HFFc6 (cell line): ENCODE measurements around the gene FHIP1B. TPM values are rescaled to one million over a fixed set of nuclear protein-coding genes. Genes with fewer than 3 reads are reported as not detected.
A peak's percentile ranks its signal among the peaks of the same experiment; 100 is the strongest.
"Not testable (repeated sequence)": the region's sequence is repeated elsewhere in the genome, so short reads cannot be mapped to it uniquely, and the experiment has no call there.

ENCODE experiments used
- DNase-seq: peaks from one replicate; pipeline ENCODE4 v3.0.0-alpha.2; 2018
- H3K27ac Mint-ChIP-seq: 2 replicates; pipeline ENCODE4 v1.8.0; 2020; ENCODE audit warnings: mild to moderate bottlenecking, mixed read lengths
- H3K27me3 Mint-ChIP-seq: 2 replicates; pipeline ENCODE4 v1.8.0; 2021; ENCODE audit warnings: mild to moderate bottlenecking, moderate library complexity, mixed read lengths; ENCODE audit not compliant: insufficient read depth
- H3K36me3 Mint-ChIP-seq: 2 replicates; pipeline ENCODE4 v1.8.0; 2021; ENCODE audit warnings: low read depth, mixed read lengths
- H3K4me1 Mint-ChIP-seq: 2 replicates; pipeline ENCODE4 v1.8.0; 2020; ENCODE audit warnings: low read depth, mixed read lengths
- H3K4me3 Mint-ChIP-seq: 2 replicates; pipeline ENCODE4 v1.8.0; 2020; ENCODE audit warnings: mild to moderate bottlenecking, moderate library complexity, mixed read lengths
- H3K9me3 Mint-ChIP-seq: 2 replicates; pipeline ENCODE4 v1.8.0; 2020; ENCODE audit warnings: mild to moderate bottlenecking, mixed read lengths
- CTCF ChIP-seq: fragments of 200-600 bp; sonication (generic); IDR thresholded peaks from 2 replicates; pipeline ENCODE4 v1.5.0; 2021; ENCODE audit warnings: antibody characterized with exemption, mild to moderate bottlenecking
- total RNA-seq, 6 experiments: library from RNA; stranded (reverse); fragmentation: NEBNext Ultra II Directional; extraction: Animal tissue kit (Norgen Biotek cat#: 25700); gene quantifications; 2 replicates in 1 of 6; 3 replicates in 5 of 6; pipeline ENCODE4 v1.2.3, GENCODE V29; 2021

FHIP1B gene
- total RNA-seq, 6 experiments from 2014 or later = 12.7 to 15.6 (median 14.7) TPM

DNA sequence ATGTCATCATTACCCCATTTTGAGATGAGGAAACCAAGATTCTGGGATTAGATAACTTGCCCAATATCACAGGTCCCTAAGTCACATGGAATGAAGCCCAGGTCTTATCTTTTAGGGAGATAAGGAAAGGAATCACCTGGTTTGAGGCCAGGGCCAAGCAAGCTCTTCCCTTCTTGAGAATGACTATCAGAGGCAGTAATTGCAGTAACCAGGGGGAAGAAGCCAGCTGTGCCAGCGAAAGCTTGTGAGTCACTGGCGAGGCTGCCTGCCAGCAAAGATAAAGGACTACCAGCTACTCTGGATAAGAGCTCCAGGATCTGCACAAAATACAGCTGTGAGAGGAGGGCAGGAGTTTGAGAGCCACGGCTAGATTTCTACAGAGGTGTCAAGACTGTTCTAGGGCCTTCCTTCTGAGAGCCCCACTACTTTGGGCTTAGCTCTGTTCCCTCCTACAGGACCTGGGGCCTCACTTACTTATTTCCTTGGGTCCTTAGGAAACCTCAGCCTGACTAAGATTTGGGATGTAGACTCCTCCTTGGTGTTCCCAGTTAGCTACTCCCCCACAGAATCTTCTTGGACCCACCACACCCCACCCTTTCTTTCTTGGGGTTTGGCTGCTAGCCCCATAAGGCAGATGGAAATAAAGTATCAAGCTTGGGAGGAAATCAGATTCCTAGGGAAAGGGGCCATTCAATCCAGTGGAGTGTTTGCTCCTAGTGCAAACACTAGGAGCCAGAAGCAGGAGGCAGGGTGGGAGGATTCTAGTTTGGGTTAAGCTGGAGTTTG is 15.5 kb upstream of the FHIP1B start:
- H3K27ac Mint-ChIP-seq = no peak overlapping the region
- TF ChIP-seq CTCF = no peak

DNA sequence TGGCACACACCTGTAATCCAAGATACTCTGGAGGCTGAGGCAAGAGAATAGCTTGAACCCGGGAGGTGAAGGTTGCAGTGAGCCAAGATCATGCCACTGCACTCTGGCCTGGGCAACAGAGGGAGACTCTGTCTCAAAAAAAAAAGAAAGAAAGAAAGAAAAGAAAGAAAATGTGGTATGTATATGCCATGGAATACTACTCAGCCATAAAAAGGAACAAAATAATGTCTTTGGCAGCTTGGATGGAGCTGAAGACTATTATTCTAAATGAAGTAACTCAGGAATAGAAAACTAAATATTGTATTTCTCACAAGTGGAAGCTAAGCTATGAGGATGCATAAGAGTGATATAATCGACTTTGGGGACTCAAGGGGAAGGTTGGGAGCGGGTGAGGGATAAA is 14.5 kb upstream of the FHIP1B start:
- H3K27ac Mint-ChIP-seq, DNase-seq, H3K36me3 Mint-ChIP-seq, H3K4me1 Mint-ChIP-seq, H3K27me3 Mint-ChIP-seq, H3K9me3 Mint-ChIP-seq, H3K4me3 Mint-ChIP-seq: not testable (repeated sequence)

More for the DNA sequence above, 15.5 kb upstream of the FHIP1B start:
- Mint-ChIP-seq H3K9me3 (no peaks in the 10 kb centered on the region), H3K4me3 (no peak overlapping the region), H3K4me1 (peaks cover 9% of the 10 kb centered on the region; the same call in 1 of the 2 replicates), H3K27me3 (no peaks in the 10 kb centered on the region; the same call in 1 of the 2 replicates), H3K36me3 (no peaks in the 10 kb centered on the region)
- DNase-seq = peak; percentile 75

DNA sequence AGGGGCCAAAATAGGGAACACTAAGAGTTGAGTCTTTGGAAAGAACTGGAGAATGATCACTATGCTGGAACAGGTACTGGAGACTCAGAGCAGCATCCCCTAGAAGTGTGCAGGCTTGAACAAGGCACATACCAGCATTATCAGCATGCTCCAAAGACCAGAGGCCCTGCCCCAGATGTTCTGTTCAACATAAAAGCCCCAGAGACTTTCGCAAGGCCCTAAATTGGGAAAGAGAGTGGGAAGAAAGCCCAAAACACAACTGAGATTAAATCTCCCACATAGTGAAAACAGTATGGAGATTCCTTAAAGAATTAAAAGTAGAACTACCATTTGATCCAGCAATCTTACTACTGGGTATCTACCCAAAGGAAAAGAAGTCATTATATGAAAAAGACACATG is 13.8 kb upstream of the FHIP1B start:
- TF ChIP-seq CTCF = no peak
- H3K36me3 Mint-ChIP-seq = no peaks in the 10 kb centered on the region
- H3K4me3 Mint-ChIP-seq = no peak overlapping the region
- peaks cover 1% of the 10 kb centered on the region; the same call in 1 of the 2 replicates for H3K27me3 Mint-ChIP-seq
- no peak overlapping the region for H3K27ac Mint-ChIP-seq
- peaks cover 9% of the 10 kb centered on the region; the same call in 1 of the 2 replicates for H3K4me1 Mint-ChIP-seq
- no peak for DNase-seq
- no peaks in the 10 kb centered on the region for H3K9me3 Mint-ChIP-seq

DNA sequence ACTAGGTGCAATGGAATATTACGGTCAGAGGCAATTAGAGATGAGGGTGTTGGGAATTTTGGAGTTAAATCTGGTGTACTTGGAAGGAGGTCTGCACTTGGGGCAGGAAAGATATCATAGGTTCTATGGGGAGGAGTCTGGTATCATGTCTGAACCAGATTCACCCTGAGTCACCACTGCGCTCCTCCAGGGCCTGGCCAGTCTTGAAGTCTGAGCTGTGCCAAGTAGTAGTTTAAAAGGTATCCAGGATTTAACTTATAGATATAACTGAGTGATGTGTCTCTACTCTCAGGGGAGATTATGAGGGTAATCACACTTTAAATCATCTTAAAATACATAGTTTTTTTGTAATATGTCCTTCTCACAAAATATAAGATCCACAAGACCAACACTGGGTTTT is 11.1 kb upstream of the FHIP1B start:
- Mint-ChIP-seq H3K36me3 (no peaks in the 10 kb centered on the region), H3K9me3 (no peaks in the 10 kb centered on the region), H3K27me3 (peaks cover 5% of the 10 kb centered on the region), H3K4me3 (no peak overlapping the region), H3K4me1 (peaks cover 9% of the 10 kb centered on the region; the same call in 1 of the 2 replicates), H3K27ac (no peak overlapping the region)
- TF ChIP-seq CTCF = no peak
- no peak for DNase-seq

GRCh38 chr11:6241316-6241715 is 6.9 kb upstream of the FHIP1B start:
- peaks cover 7% of the 10 kb centered on the region for H3K27me3 Mint-ChIP-seq
- no peaks in the 10 kb centered on the region for H3K36me3 Mint-ChIP-seq
- H3K4me1 Mint-ChIP-seq = no peaks in the 10 kb centered on the region
- no peak for DNase-seq
- no peaks in the 10 kb centered on the region for H3K9me3 Mint-ChIP-seq
- H3K4me3 Mint-ChIP-seq = no peak overlapping the region
- no peak for TF ChIP-seq CTCF
- no peak overlapping the region for H3K27ac Mint-ChIP-seq

DNA sequence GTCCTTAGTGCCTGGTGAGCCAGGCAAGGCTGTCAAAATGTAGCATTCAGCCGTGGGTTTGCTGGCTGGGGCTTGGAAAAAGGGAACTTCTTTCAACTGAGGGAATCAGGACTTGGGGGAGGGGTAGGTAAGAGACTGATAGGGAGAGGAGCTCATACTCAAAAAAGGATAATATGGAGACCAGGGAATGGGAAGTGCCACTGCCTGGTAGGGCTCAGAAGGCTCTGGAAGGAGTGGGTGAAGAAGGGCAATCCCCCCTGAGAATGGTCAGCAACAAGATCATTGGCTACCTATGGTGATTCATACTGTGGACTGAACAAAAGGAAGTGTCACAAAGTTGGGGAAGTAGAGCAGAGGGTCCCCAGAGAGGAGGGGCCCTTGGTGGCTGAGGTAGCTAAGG is 6.3 kb upstream of the FHIP1B start:
- H3K27ac Mint-ChIP-seq = no peak overlapping the region
- no peak overlapping the region for H3K4me3 Mint-ChIP-seq
- no peak for TF ChIP-seq CTCF
- H3K9me3 Mint-ChIP-seq = no peaks in the 10 kb centered on the region
- peaks cover 7% of the 10 kb centered on the region for H3K27me3 Mint-ChIP-seq
- no peak for DNase-seq
- H3K4me1 Mint-ChIP-seq = no peaks in the 10 kb centered on the region
- H3K36me3 Mint-ChIP-seq = no peaks in the 10 kb centered on the region
